ENCODE measurements around the gene AFAP1.

Gene AFAP1

GRCh38 chr4:7733801-7734650, 205.6 kb downstream of the AFAP1 start:
- in situ Hi-C loops (cut with HindIII; ENCODE audit: low sequenced_read_pairs): no loop called here

- in situ Hi-C loops (cut with HindIII; ENCODE audit: low sequenced_read_pairs): no loop called here
These were observed 206.5 kb downstream of the AFAP1 start for GRCh38 chr4:7733201-7733600.

- in situ Hi-C loops (cut with HindIII; ENCODE audit: low sequenced_read_pairs): no loop called here
These were observed 207.4 kb downstream of the AFAP1 start for GRCh38 chr4:7732263-7732662.

GRCh38 chr4:7731437-7731836, 208.2 kb downstream of the AFAP1 start:
- in situ Hi-C loops (cut with HindIII; ENCODE audit: low sequenced_read_pairs): no loop called here

GRCh38 chr4:7727749-7728148, 211.9 kb downstream of the AFAP1 start:
- in situ Hi-C loops (cut with HindIII; ENCODE audit: low sequenced_read_pairs): no loop called here

- in situ Hi-C loops (cut with HindIII; ENCODE audit: low sequenced_read_pairs): no loop called here
These were observed 212.8 kb downstream of the AFAP1 start for GRCh38 chr4:7726665-7727413.

GRCh38 chr4:7725951-7726350, 213.7 kb downstream of the AFAP1 start:
- in situ Hi-C loops (cut with HindIII; ENCODE audit: low sequenced_read_pairs): no loop called here

- in situ Hi-C loops (cut with HindIII; ENCODE audit: low sequenced_read_pairs): no loop called here
These were observed 216.0 kb downstream of the AFAP1 start for GRCh38 chr4:7723625-7724024.

GRCh38 chr4:7722766-7723387, 216.8 kb downstream of the AFAP1 start:
- in situ Hi-C loops (cut with HindIII; ENCODE audit: low sequenced_read_pairs): no loop called here

GRCh38 chr4:7721984-7722551, 217.6 kb downstream of the AFAP1 start:
- in situ Hi-C loops (cut with HindIII; ENCODE audit: low sequenced_read_pairs): no loop called here

GRCh38 chr4:7719354-7720174, 220.1 kb downstream of the AFAP1 start:
- in situ Hi-C loops (cut with HindIII; ENCODE audit: low sequenced_read_pairs): no loop called here

GRCh38 chr4:7717946-7718490, 221.6 kb downstream of the AFAP1 start:
- in situ Hi-C loops (cut with HindIII; ENCODE audit: low sequenced_read_pairs): no loop called here

- in situ Hi-C loops (cut with HindIII; ENCODE audit: low sequenced_read_pairs): no loop called here
These were observed 222.5 kb downstream of the AFAP1 start for GRCh38 chr4:7717161-7717560.

- in situ Hi-C loops (cut with HindIII; ENCODE audit: low sequenced_read_pairs): no loop called here
These were observed 223.5 kb downstream of the AFAP1 start for GRCh38 chr4:7716010-7716721.

GRCh38 chr4:7715271-7716009, 224.2 kb downstream of the AFAP1 start:
- in situ Hi-C loops (cut with HindIII; ENCODE audit: low sequenced_read_pairs): no loop called here

GRCh38 chr4:7714738-7715137, 224.9 kb downstream of the AFAP1 start:
- in situ Hi-C loops (cut with HindIII; ENCODE audit: low sequenced_read_pairs): no loop called here

- in situ Hi-C loops (cut with HindIII; ENCODE audit: low sequenced_read_pairs): no loop called here
These were observed 225.5 kb downstream of the AFAP1 start for GRCh38 chr4:7714176-7714575.

- in situ Hi-C loops (cut with HindIII; ENCODE audit: low sequenced_read_pairs): no loop called here
These were observed 225.9 kb downstream of the AFAP1 start for GRCh38 chr4:7713757-7714156.
